Measurements from ENCODE around the gene EFCAB12. TPM values are rescaled to one million over a fixed set of nuclear protein-coding genes. Genes with fewer than 3 reads are reported as not detected.

EFCAB12 gene
- total RNA-seq, 1 donor from 2014 or later: 0.13 TPM

DNA sequence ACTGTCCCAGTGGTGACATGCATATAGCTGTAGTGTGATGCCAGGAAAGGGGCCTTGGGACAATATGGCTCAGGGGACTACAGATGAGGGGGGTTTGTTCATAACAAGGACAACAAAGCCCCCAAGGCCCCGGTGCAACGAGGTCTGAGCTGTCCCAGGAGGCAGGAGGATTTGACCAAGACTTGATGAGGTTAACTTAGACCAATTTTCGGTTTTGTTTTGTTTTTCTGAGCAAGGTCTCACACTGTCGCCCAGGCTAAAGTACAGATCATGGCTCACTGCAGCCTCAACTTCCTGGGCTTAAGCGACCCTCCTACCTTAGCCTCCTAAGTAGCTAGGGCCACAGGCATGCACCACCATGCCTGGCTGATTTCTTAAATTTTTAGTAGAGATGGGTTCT lies 23.8 kb downstream of the EFCAB12 start:
- Mint-ChIP-seq H3K4me1 (peaks cover under 1% of the 10 kb centered on the region), H3K27me3 (ENCODE audit: insufficient read depth, low read depth) (no peaks in the 10 kb centered on the region), H3K27ac (no peak overlapping the region), H3K4me3 (no peak overlapping the region), H3K36me3 (peaks cover 2% of the 10 kb centered on the region), H3K9me3 (no peaks in the 10 kb centered on the region)
- TF ChIP-seq, protein P1, sequence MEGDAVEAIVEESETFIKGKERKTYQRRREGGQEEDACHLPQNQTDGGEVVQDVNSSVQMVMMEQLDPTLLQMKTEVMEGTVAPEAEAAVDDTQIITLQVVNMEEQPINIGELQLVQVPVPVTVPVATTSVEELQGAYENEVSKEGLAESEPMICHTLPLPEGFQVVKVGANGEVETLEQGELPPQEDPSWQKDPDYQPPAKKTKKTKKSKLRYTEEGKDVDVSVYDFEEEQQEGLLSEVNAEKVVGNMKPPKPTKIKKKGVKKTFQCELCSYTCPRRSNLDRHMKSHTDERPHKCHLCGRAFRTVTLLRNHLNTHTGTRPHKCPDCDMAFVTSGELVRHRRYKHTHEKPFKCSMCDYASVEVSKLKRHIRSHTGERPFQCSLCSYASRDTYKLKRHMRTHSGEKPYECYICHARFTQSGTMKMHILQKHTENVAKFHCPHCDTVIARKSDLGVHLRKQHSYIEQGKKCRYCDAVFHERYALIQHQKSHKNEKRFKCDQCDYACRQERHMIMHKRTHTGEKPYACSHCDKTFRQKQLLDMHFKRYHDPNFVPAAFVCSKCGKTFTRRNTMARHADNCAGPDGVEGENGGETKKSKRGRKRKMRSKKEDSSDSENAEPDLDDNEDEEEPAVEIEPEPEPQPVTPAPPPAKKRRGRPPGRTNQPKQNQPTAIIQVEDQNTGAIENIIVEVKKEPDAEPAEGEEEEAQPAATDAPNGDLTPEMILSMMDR (IDR thresholded peaks at IDR 0.05): no peak
- TF ChIP-seq EZH2 (IDR thresholded peaks at IDR 0.05) (no peak), EZH2phosphoT487 (IDR thresholded peaks at IDR 0.05) (no peak)
- H3K27ac ChIP-seq: no peak overlapping the region
- H3K27me3 ChIP-seq: no peaks in the 10 kb centered on the region
- no peak for DNase-seq (ENCODE audit: low spot score)
- H4K20me1 ChIP-seq (ENCODE audit: low read depth): no peaks in the 10 kb centered on the region
- H3K9ac ChIP-seq: no peak overlapping the region
- H2AFZ ChIP-seq (replicated peaks): no peak overlapping the region
- no peaks in the 10 kb centered on the region for H3K4me1 ChIP-seq
- H3K4me2 ChIP-seq: no peak overlapping the region
- H3K9me3 ChIP-seq (ENCODE audit: low read depth): no peaks in the 10 kb centered on the region
- H3F3A ChIP-seq (ENCODE audit: low read depth): no peaks in the 10 kb centered on the region
- H3K36me3 ChIP-seq: no peaks in the 10 kb centered on the region
- no peak overlapping the region for H3K4me3 ChIP-seq
- no peaks in the 10 kb centered on the region for H3K79me2 ChIP-seq (ENCODE audit: low read depth)

DNA sequence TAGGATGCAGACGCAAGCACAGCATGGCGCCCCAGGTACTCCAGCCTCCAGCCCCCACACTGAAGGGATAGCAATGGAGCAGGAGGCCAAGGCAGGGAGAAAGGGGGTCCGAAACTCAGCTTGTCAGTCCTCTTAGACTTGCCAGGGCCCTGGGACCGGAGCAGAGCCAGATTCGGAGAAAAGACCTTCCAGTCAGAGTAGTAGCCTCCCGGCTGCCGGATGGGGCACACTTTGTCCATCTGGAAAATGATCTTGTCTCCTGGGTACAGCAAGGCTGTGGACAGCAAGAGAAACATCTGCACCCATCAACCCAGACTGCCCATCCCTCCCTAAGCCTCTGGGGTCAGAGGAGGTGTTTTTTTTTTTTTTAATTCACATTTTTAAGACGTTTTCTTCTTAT lies 24.3 kb downstream of the EFCAB12 start:
- Histone ChIP-seq H3F3A (ENCODE audit: low read depth) (no peaks in the 10 kb centered on the region), H3K4me3 (no peak overlapping the region), H3K4me1 (no peaks in the 10 kb centered on the region), H4K20me1 (ENCODE audit: low read depth) (peaks cover under 1% of the 10 kb centered on the region), H3K27me3 (no peaks in the 10 kb centered on the region), H3K27ac (no peak overlapping the region), H3K9ac (no peak overlapping the region), H3K9me3 (ENCODE audit: low read depth) (no peaks in the 10 kb centered on the region), H3K79me2 (ENCODE audit: low read depth) (peaks cover 2% of the 10 kb centered on the region), H2AFZ (replicated peaks) (no peak overlapping the region), H3K4me2 (no peak overlapping the region), H3K36me3 (no peaks in the 10 kb centered on the region)
- peaks cover 2% of the 10 kb centered on the region for H3K36me3 Mint-ChIP-seq
- H3K4me3 Mint-ChIP-seq: no peak overlapping the region
- H3K27ac Mint-ChIP-seq: no peak overlapping the region
- DNase-seq (ENCODE audit: low spot score): no peak
- no peak for TF ChIP-seq EZH2phosphoT487 (IDR thresholded peaks at IDR 0.05)
- TF ChIP-seq, protein P1 (IDR thresholded peaks at IDR 0.05): no peak
- no peak for TF ChIP-seq EZH2 (IDR thresholded peaks at IDR 0.05)
- no peaks in the 10 kb centered on the region for H3K9me3 Mint-ChIP-seq
- peaks cover 2% of the 10 kb centered on the region for H3K4me1 Mint-ChIP-seq
- H3K27me3 Mint-ChIP-seq (ENCODE audit: insufficient read depth, low read depth): no peaks in the 10 kb centered on the region

DNA sequence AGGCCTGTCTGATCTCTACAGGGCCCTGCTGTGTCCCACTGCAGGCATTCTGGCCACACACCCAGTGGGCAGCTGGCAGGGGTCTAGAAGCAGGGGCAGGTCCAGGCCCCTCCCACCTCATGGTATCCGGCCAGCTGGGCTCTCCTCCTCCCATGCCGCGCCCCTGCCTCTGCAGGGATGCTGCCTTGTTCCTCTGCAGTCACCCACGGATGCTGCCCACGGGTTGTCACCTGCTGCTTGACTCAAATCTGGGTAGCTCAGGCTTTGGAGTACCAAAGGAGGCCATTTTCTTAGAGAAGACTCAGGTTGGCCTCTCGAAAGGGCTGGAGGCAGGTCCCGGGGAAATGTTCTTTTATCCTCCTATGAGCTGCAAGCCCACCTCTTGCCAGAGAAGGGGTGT lies 25.0 kb downstream of the EFCAB12 start:
- peaks cover 6% of the 10 kb centered on the region for H3K4me1 Mint-ChIP-seq
- no peaks in the 10 kb centered on the region for H3K27me3 Mint-ChIP-seq (ENCODE audit: insufficient read depth, low read depth)
- H3K79me2 ChIP-seq (ENCODE audit: low read depth): peaks cover 9% of the 10 kb centered on the region
- DNase-seq (ENCODE audit: low spot score): no peak
- peaks cover 2% of the 10 kb centered on the region for H3K36me3 Mint-ChIP-seq
- H3K4me3 Mint-ChIP-seq: no peak overlapping the region
- no peaks in the 10 kb centered on the region for H3K27me3 ChIP-seq
- no peaks in the 10 kb centered on the region for H3K36me3 ChIP-seq
- no peak overlapping the region for H3K9ac ChIP-seq
- no peaks in the 10 kb centered on the region for H3F3A ChIP-seq (ENCODE audit: low read depth)
- peaks cover 7% of the 10 kb centered on the region for H4K20me1 ChIP-seq (ENCODE audit: low read depth)
- no peaks in the 10 kb centered on the region for H3K9me3 ChIP-seq (ENCODE audit: low read depth)
- H2AFZ ChIP-seq (replicated peaks): no peak overlapping the region
- no peak overlapping the region for H3K27ac Mint-ChIP-seq
- no peak overlapping the region for H3K4me3 ChIP-seq
- no peak overlapping the region for H3K27ac ChIP-seq
- peaks cover under 1% of the 10 kb centered on the region for H3K4me1 ChIP-seq
- TF ChIP-seq, protein P1 (IDR thresholded peaks at IDR 0.05): no peak
- TF ChIP-seq EZH2phosphoT487 (IDR thresholded peaks at IDR 0.05): no peak
- no peak for TF ChIP-seq EZH2 (IDR thresholded peaks at IDR 0.05)
- no peaks in the 10 kb centered on the region for H3K9me3 Mint-ChIP-seq
- H3K4me2 ChIP-seq: no peak overlapping the region

All from neural progenitor cell (in vitro differentiated cells).